Measurements from ENCODE around the gene CDH26. TPM values are rescaled to one million over a fixed set of nuclear protein-coding genes. Genes with fewer than 3 reads are reported as not detected.

Gene CDH26
- total and polyA plus RNA-seq, 9 of the 15 experiments (the other 6 are each of a cell fraction or from before 2014, with no cell fraction given), result 0.07 to 0.13 (median 0.10) TPM; not detected in 4

DNA sequence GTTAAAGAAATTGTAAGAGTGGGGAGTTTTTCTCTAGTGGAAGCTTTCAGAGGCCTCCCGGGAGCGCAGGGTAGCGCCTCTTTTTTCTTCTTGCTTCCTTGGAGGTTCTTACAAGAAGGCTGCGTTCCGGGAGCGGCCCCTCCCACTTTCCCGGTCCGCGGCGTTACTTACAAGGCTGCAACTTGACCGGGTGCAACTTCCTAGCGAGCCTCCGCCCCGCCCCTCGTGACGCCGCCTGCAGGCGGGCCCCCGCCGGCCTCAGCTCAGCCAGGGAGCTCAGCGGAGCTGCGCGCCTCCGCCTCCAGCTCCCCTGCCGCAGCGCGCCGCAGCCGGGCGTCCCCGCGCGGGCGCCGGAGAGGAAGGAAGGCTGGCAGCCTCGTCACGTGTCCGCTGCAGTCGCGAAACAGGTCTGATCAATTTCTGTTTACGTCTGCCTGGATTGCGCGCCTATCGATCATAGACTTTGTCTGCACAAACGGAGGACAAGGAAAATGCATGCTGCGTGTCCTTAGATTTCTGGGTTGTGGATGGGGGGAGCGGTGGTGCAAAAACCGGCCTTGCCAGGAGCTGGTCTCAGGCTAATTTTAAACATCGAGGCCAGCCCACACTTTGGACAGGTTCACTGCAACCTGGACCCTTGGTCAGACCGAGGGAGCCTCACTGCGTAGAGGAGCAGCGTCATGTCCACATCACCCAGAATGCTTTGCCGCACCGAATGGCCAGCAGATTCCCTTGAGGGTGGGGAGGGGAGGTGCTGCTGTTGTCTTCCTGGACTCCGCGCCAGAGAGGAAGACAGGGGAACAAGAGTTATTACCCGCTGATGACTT lies 17.9 kb upstream of the CDH26 start, which contains the start of the genes FAM217B and PPP1R3D (continued):
- no peak for TF ChIP-seq TBL1XR1 (IDR thresholded peaks at IDR 0.05; ENCODE audit: low read length in 2 of 2)
- no peak for TF ChIP-seq MXI1 (IDR thresholded peaks at IDR 0.05; ENCODE audit: low read depth, low read length)
- no peak for TF ChIP-seq ZNF140 (CRISPR knock-in tag; IDR thresholded peaks at IDR 0.05)
- 0 out of 2 replicates have a peak, but pooled peaks have one; percentile 66 for TF ChIP-seq RREB1 (CRISPR knock-in tag; IDR thresholded peaks at IDR 0.05)
- peak in 1 of 2 experiments; percentile 6; a peak in 1 of 4 replicates for TF ChIP-seq SRF (CRISPR knock-in tag; IDR thresholded peaks at IDR 0.05)
- TF ChIP-seq RBFOX2 (IDR thresholded peaks at IDR 0.05; ENCODE audit: low read depth, low read length), result peak; percentile 95
- peak; percentile 62; the same call in 1 of the 2 replicates for TF ChIP-seq SMAD4 (CRISPR knock-in tag; conservative IDR thresholded peaks at IDR 0.05)
- no peak for TF ChIP-seq SNRNP70 (optimal IDR thresholded peaks at IDR 0.05; ENCODE audit: low read depth, low read length)
- no peak for TF ChIP-seq HDAC3 (IDR thresholded peaks at IDR 0.05; ENCODE audit: borderline replicate concordance, partially characterized antibody)
- TF ChIP-seq CBX8 (IDR thresholded peaks at IDR 0.05; ENCODE audit: borderline replicate concordance, extremely low read depth, low read depth, low read length, poor library complexity, severe bottlenecking), result no peak
- TF ChIP-seq, protein P1, sequence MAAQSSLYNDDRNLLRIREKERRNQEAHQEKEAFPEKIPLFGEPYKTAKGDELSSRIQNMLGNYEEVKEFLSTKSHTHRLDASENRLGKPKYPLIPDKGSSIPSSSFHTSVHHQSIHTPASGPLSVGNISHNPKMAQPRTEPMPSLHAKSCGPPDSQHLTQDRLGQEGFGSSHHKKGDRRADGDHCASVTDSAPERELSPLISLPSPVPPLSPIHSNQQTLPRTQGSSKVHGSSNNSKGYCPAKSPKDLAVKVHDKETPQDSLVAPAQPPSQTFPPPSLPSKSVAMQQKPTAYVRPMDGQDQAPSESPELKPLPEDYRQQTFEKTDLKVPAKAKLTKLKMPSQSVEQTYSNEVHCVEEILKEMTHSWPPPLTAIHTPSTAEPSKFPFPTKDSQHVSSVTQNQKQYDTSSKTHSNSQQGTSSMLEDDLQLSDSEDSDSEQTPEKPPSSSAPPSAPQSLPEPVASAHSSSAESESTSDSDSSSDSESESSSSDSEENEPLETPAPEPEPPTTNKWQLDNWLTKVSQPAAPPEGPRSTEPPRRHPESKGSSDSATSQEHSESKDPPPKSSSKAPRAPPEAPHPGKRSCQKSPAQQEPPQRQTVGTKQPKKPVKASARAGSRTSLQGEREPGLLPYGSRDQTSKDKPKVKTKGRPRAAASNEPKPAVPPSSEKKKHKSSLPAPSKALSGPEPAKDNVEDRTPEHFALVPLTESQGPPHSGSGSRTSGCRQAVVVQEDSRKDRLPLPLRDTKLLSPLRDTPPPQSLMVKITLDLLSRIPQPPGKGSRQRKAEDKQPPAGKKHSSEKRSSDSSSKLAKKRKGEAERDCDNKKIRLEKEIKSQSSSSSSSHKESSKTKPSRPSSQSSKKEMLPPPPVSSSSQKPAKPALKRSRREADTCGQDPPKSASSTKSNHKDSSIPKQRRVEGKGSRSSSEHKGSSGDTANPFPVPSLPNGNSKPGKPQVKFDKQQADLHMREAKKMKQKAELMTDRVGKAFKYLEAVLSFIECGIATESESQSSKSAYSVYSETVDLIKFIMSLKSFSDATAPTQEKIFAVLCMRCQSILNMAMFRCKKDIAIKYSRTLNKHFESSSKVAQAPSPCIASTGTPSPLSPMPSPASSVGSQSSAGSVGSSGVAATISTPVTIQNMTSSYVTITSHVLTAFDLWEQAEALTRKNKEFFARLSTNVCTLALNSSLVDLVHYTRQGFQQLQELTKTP (IDR thresholded peaks at IDR 0.05; ENCODE audit: low read depth in 1 of 2, partially characterized antibody in 2 of 2), result peak in 1 of 2 experiments; percentile 53
- no peak for TF ChIP-seq ZNF444 (CRISPR knock-in tag; IDR thresholded peaks at IDR 0.05)
- TF ChIP-seq ETV1 (tag; conservative IDR thresholded peaks at IDR 0.05; ENCODE audit: low read depth), result no peak
- TF ChIP-seq ZNF324 (CRISPR knock-in tag; IDR thresholded peaks at IDR 0.05), result no peak
- TF ChIP-seq, protein P2, sequence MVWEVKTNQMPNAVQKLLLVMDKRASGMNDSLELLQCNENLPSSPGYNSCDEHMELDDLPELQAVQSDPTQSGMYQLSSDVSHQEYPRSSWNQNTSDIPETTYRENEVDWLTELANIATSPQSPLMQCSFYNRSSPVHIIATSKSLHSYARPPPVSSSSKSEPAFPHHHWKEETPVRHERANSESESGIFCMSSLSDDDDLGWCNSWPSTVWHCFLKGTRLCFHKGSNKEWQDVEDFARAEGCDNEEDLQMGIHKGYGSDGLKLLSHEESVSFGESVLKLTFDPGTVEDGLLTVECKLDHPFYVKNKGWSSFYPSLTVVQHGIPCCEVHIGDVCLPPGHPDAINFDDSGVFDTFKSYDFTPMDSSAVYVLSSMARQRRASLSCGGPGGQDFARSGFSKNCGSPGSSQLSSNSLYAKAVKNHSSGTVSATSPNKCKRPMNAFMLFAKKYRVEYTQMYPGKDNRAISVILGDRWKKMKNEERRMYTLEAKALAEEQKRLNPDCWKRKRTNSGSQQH (CRISPR knock-in tag; IDR thresholded peaks at IDR 0.05), result no peak
